Calu3 (cell line): Measurements from ENCODE around the gene WDR11. TPM values are rescaled to one million over a fixed set of nuclear protein-coding genes. Genes with fewer than 3 reads are reported as not detected.
"Not testable (repeated sequence)": the region's sequence is repeated elsewhere in the genome, so short reads cannot be mapped to it uniquely, and the experiment has no call there.

Experiments used
- BruUV-seq: library from RNA; stranded (reverse); fragments of 400-500 nt; replicated peaks from 2 replicates; lab custom pipeline; 2021; lab: Mats Ljungman, UMichigan
- CTCF ChIA-PET: fragments of 300-600 bp; sonication (Branson Sonifier 250); formaldehyde crosslinking; loops from one replicate; lab custom pipeline; 2022; ENCODE audit warnings: antibody characterized with exemption; lab: Charles Lee
- DNase-seq: peaks from one replicate; pipeline ENCODE4 v3.0.0; 2022
- H3K27ac Mint-ChIP-seq: one replicate; pipeline ENCODE4 v1.8.0; 2022; ENCODE audit warnings: mixed read lengths; ENCODE audit not compliant: unreplicated experiment
- H3K27me3 Mint-ChIP-seq: one replicate; pipeline ENCODE4 v1.8.0; 2022; ENCODE audit warnings: mixed read lengths; ENCODE audit not compliant: unreplicated experiment
- H3K36me3 Mint-ChIP-seq: one replicate; pipeline ENCODE4 v1.8.0; 2022; ENCODE audit warnings: mild to moderate bottlenecking, moderate library complexity, mixed read lengths; ENCODE audit not compliant: insufficient read depth, unreplicated experiment
- H3K4me1 Mint-ChIP-seq: one replicate; pipeline ENCODE4 v1.8.0; 2022; ENCODE audit warnings: mild to moderate bottlenecking, low read depth, mixed read lengths; ENCODE audit not compliant: unreplicated experiment
- H3K4me3 Mint-ChIP-seq: one replicate; pipeline ENCODE4 v1.8.0; 2022; ENCODE audit warnings: mild to moderate bottlenecking, low read depth, moderate library complexity, mixed read lengths; ENCODE audit not compliant: unreplicated experiment
- H3K9me3 Mint-ChIP-seq: one replicate; pipeline ENCODE4 v1.8.0; 2022; ENCODE audit warnings: low read depth, mixed read lengths; ENCODE audit not compliant: unreplicated experiment
- CTCF ChIP-seq: fragments of 200-600 bp; IDR thresholded peaks from one replicate; pipeline ENCODE4 v1.8.0; 2022; ENCODE audit warnings: antibody characterized with exemption; ENCODE audit not compliant: unreplicated experiment
- intact Hi-C: fragments of 100-400 bp; cut with micrococcal nuclease; formaldehyde crosslinking; loops from one replicate; pipeline ENCODE4 v1.10.0; 2022; ENCODE audit not compliant: unreplicated experiment
- total RNA-seq: library from RNA; stranded (reverse); gene quantifications from 2 replicates; pipeline ENCODE4 v1.2.3, GENCODE V29; 2022

WDR11 gene
- total RNA-seq, 1 experiment from 2014 or later: 33.5 TPM

- DNase-seq: no peak
- BruUV-seq: no TSS peak
- Mint-ChIP-seq H3K27ac (no peak overlapping the region), H3K9me3 (peaks cover 3% of the 10 kb centered on the region), H3K4me1 (no peaks in the 10 kb centered on the region), H3K36me3 (peaks cover 34% of the 10 kb centered on the region), H3K27me3 (no peaks in the 10 kb centered on the region), H3K4me3 (no peak overlapping the region)
- intact Hi-C loops: no loop called here
- no peak for TF ChIP-seq CTCF
- CTCF ChIA-PET: no interaction called here
Measured at GRCh38 chr10:120905268-120905667, 54.1 kb downstream of the WDR11 start.

GRCh38 chr10:120917521-120918250 is 66.5 kb downstream of the WDR11 start:
- Mint-ChIP-seq H3K4me1 (no peaks in the 10 kb centered on the region), H3K4me3 (no peak overlapping the region), H3K27ac (no peak overlapping the region), H3K27me3 (no peaks in the 10 kb centered on the region), H3K36me3 (no peaks in the 10 kb centered on the region), H3K9me3 (peaks cover 2% of the 10 kb centered on the region)
- DNase-seq: no peak
- CTCF ChIA-PET: no interaction called here
- no peak for TF ChIP-seq CTCF
- intact Hi-C loops: no loop called here
- no TSS peak for BruUV-seq

GRCh38 chr10:120923886-120924285 is 72.7 kb downstream of the WDR11 start:
- H3K27ac Mint-ChIP-seq, CTCF ChIA-PET, H3K4me3 Mint-ChIP-seq: not testable (repeated sequence)

GRCh38 chr10:120926611-120927010 is 75.4 kb downstream of the WDR11 start:
- BruUV-seq: no TSS peak
- no peak for DNase-seq
- Mint-ChIP-seq H3K9me3 (no peaks in the 10 kb centered on the region), H3K27ac (no peak overlapping the region), H3K4me1 (no peaks in the 10 kb centered on the region), H3K36me3 (no peaks in the 10 kb centered on the region), H3K27me3 (peaks cover 13% of the 10 kb centered on the region), H3K4me3 (no peak overlapping the region)
- CTCF ChIA-PET: interaction anchor here (0.7 kb wide), 1 partner anchor 10 kb away, joined by 3 read pairs; no protein-coding TSS in a partner anchor
- intact Hi-C loops: no loop called here
- no peak for TF ChIP-seq CTCF

More at GRCh38 chr10:120923886-120924285, 72.7 kb downstream of the WDR11 start:
- DNase-seq, H3K9me3 Mint-ChIP-seq, intact Hi-C loops, H3K4me1 Mint-ChIP-seq, H3K36me3 Mint-ChIP-seq, BruUV-seq: not testable (repeated sequence)
- H3K27me3 Mint-ChIP-seq: peaks cover 13% of the 10 kb centered on the region

GRCh38 chr10:120927352-120927751 is 76.2 kb downstream of the WDR11 start:
- no peak for DNase-seq
- CTCF ChIA-PET: interaction anchor here (0.7 kb wide), 1 partner anchor 9 kb away, joined by 3 read pairs; no protein-coding TSS in a partner anchor
- no peaks in the 10 kb centered on the region for H3K36me3 Mint-ChIP-seq
- H3K9me3 Mint-ChIP-seq: no peaks in the 10 kb centered on the region
- no TSS peak for BruUV-seq
- H3K4me1 Mint-ChIP-seq: no peaks in the 10 kb centered on the region
- peaks cover 17% of the 10 kb centered on the region for H3K27me3 Mint-ChIP-seq
- H3K4me3 Mint-ChIP-seq: no peak overlapping the region
- no peak for TF ChIP-seq CTCF
- H3K27ac Mint-ChIP-seq: no peak overlapping the region
- intact Hi-C loops: no loop called here
